ENCODE results near the gene CYTH1. TPM values are rescaled to one million over a fixed set of nuclear protein-coding genes. Genes with fewer than 3 reads are reported as not detected.
"Not testable (repeated sequence)": the region's sequence is repeated elsewhere in the genome, so short reads cannot be mapped to it uniquely, and the experiment has no call there.

Gene CYTH1
- total RNA-seq, 4 donors from 2014 or later = 6.2 to 56.1 (median 44.3) TPM

GRCh38 chr17:78759969-78760352 is 22.1 kb downstream of the CYTH1 start:
- no peak overlapping the region for H3K27ac ChIP-seq
- no peak for TF ChIP-seq CTCF (IDR thresholded peaks at IDR 0.05)
- TF ChIP-seq POLR2A (IDR thresholded peaks at IDR 0.05) = no peak
- no peaks in the 10 kb centered on the region for H3K4me1 ChIP-seq
- no peak for DNase-seq
- no peaks in the 10 kb centered on the region for H3K36me3 ChIP-seq
- H3K4me3 ChIP-seq = no peak overlapping the region
- no peaks in the 10 kb centered on the region for H3K27me3 ChIP-seq
- no peaks in the 10 kb centered on the region for H3K9me3 ChIP-seq
- intact Hi-C loops (cut with DNase I; ENCODE audit: low total_unique reads) = no loop called here

GRCh38 chr17:78759203-78759968 is 22.7 kb downstream of the CYTH1 start:
- H3K4me1 ChIP-seq = no peaks in the 10 kb centered on the region
- DNase-seq = no peak

DNA sequence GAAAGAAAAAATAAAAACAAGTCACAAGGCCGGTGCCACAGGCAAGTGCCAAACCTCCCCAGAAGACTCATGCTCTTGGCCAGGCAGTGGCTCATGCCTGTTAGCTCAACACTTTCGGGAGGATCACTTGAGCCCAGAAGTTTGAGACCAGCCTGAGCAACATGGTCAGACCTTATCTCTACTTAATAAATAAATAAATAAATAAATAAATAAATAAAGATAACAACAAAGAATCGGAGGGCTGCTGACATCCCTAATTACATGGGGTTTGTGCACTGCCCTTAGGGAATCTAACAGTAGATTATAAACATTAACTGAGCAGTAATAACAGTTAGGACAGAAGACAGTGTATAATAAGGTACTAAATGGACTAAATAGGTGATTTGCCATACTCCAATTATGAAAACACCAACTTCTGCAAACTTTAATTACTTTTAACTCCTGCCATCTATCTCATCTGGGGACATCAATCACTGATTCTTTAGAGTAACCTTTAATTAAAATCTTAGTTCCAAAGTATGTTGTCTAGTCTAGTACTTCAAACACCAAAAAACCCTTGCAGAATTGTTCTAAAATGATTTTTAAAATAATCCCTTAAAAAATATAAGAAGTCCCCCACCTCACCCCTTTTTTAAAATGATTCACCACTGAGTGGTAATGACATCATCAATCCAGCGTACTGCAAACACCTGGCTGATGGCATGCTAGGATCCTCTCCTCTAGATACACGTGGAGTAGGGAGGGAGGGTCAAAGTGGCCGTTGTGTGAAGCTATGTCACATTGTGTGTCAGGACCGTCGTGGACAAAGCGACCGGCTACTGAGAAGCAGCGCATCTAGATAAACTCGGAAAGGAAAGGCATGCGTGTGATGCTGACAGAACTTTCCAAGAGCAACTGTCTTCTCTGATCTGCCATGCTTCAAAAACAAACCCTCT is 28.5 kb downstream of the CYTH1 start:
- H3K27ac ChIP-seq = no peak overlapping the region
- H3K9me3 ChIP-seq = no peaks in the 10 kb centered on the region
- no peaks in the 10 kb centered on the region for H3K27me3 ChIP-seq
- H3K4me3 ChIP-seq = no peak overlapping the region
- H3K4me1 ChIP-seq = no peaks in the 10 kb centered on the region
- H3K36me3 ChIP-seq = no peaks in the 10 kb centered on the region
- intact Hi-C loops (cut with DNase I; ENCODE audit: low total_unique reads) = no loop called here
- no peak for TF ChIP-seq POLR2A (IDR thresholded peaks at IDR 0.05)
- TF ChIP-seq CTCF (IDR thresholded peaks at IDR 0.05) = no peak
- no peak for DNase-seq

More at GRCh38 chr17:78759203-78759968, 22.7 kb downstream of the CYTH1 start:
- no peak overlapping the region for H3K27ac ChIP-seq
- no peak for TF ChIP-seq CTCF (IDR thresholded peaks at IDR 0.05)
- TF ChIP-seq POLR2A (IDR thresholded peaks at IDR 0.05) = no peak
- no peak overlapping the region for H3K4me3 ChIP-seq
- intact Hi-C loops (cut with DNase I; ENCODE audit: low total_unique reads) = no loop called here
- no peaks in the 10 kb centered on the region for H3K27me3 ChIP-seq
- no peaks in the 10 kb centered on the region for H3K36me3 ChIP-seq
- H3K9me3 ChIP-seq = no peaks in the 10 kb centered on the region

- no peak for DNase-seq
- no peaks in the 10 kb centered on the region for H3K4me1 ChIP-seq
- H3K27me3 ChIP-seq = no peaks in the 10 kb centered on the region
- H3K27ac ChIP-seq = no peak overlapping the region
- TF ChIP-seq POLR2A (IDR thresholded peaks at IDR 0.05) = no peak
- no peak for TF ChIP-seq CTCF (IDR thresholded peaks at IDR 0.05)
- H3K4me3 ChIP-seq = no peak overlapping the region
- no peaks in the 10 kb centered on the region for H3K9me3 ChIP-seq
- H3K36me3 ChIP-seq = no peaks in the 10 kb centered on the region
- intact Hi-C loops (cut with DNase I; ENCODE audit: low total_unique reads) = no loop called here
These were observed 30.5 kb downstream of the CYTH1 start for GRCh38 chr17:78751447-78752161.

- H3K36me3 ChIP-seq; H3K4me1 ChIP-seq; DNase-seq; H3K9me3 ChIP-seq; intact Hi-C loops (cut with DNase I; ENCODE audit: low total_unique reads); H3K27ac ChIP-seq; H3K4me3 ChIP-seq; H3K27me3 ChIP-seq: not testable (repeated sequence)
These were observed 31.1 kb downstream of the CYTH1 start for GRCh38 chr17:78751000-78751399.
